Right lobe of liver (tissue), 6 donors: ENCODE measurements around the gene OR1I1. TPM values are rescaled to one million over a fixed set of nuclear protein-coding genes. Genes with fewer than 3 reads are reported as not detected.

Source experiments
- ATAC-seq, 4 donors: fragments of 200-7000 bp; cut with Tn5 transposase; one replicate each; pipeline ENCODE4 v1.9.1; 2020; ENCODE audit warnings: mild to moderate bottlenecking in 4 of 4, moderate library complexity in 4 of 4
- DNase-seq, 3 donors: peaks; one replicate each; pipeline ENCODE4 v3.0.0-alpha.2; 2020
- H3K27ac ChIP-seq, 3 donors: fragments of 200-600 bp; one replicate each; pipeline ENCODE4 v1.8.0; 2022
- H3K27me3 ChIP-seq, 2 donors: fragments of 200-600 bp; one replicate each; pipeline ENCODE4 v1.8.0; 2022
- H3K36me3 ChIP-seq, 4 donors: fragments of 200-600 bp; sonication (generic) in 1 of 4; one replicate each; pipeline versions ENCODE4 v1.5.1 to v1.8.0; 2017 to 2022; ENCODE audit warnings: control low read depth in 1 of 4
- H3K4me1 ChIP-seq, 4 donors: fragments of 200-600 bp; sonication (generic) in 1 of 4; one replicate each; pipeline versions ENCODE4 v1.5.1 to v1.8.0; 2017 to 2022; ENCODE audit warnings: control low read depth in 1 of 4
- H3K4me3 ChIP-seq, 3 donors: fragments of 200-600 bp; one replicate each; pipeline ENCODE4 v1.8.0; 2022
- H3K9me3 ChIP-seq, 4 donors: fragments of 200-600 bp; sonication (generic) in 1 of 4; one replicate each; pipeline versions ENCODE4 v1.5.1 to v1.8.0; 2017 to 2022; ENCODE audit warnings: control low read depth in 1 of 4
- POLR2A ChIP-seq: fragments of 450-650 bp; IDR thresholded peaks from one replicate; pipeline ENCODE4 v1.6.1; 2017; ENCODE audit warnings: antibody characterized with exemption, mild to moderate bottlenecking
- WGBS: methylation state at CpG from one replicate; pipeline ENCODE4 v1.1.6; 2018; ENCODE audit warnings: low coverage, low lambda C conversion rate; ENCODE audit not compliant: insufficient coverage; ENCODE audit errors: missing lambda C conversion rate; 5-methylcytosine and 5-hydroxymethylcytosine counted together
- intact Hi-C, 2 donors: fragments of 100-400 bp; cut with DNase I; formaldehyde crosslinking; loops; one replicate each; pipeline versions ENCODE4 v1.11.2 to v1.14.1; 2022
- total RNA-seq, 6 experiments: library from RNA; depleted of rRNA in 2 of 6; stranded (reverse); fragments of >200 nt in 2 of 6; fragmentation: NEBNext Ultra II Directional in 3 of 6; extraction: Animal tissue kit (Norgen Biotek cat#: 25700) in 3 of 6; gene quantifications; one replicate each; pipeline versions ENCODE4 v1.1.0 to v1.2.4, GENCODE V29; 2016 to 2023
- TF ChIP-seq, protein P1 (sequence below), 4 donors: fragments of 200-600 bp in 3 of 4; fragments of 450-650 bp in 1 of 4; IDR thresholded peaks; one replicate each; pipeline versions ENCODE4 v1.5.1 to v1.8.0; 2016 to 2022; ENCODE audit warnings: antibody characterized with exemption in 4 of 4, mild to moderate bottlenecking in 2 of 4
- donor health status: DM: no; HTN: yes; CAD: no.
- donor health status: DM: no; HTN: no; CAD: no.
- donor health status: DM: no; HTN: no; CAD: no.
- donor health status: DM: no; HTN: yes; CAD: no.
- donor health status: DM: no; HTN: yes; CAD: no.

OR1I1 gene
- total RNA-seq, 6 experiments from 2014 or later: not detected

DNA sequence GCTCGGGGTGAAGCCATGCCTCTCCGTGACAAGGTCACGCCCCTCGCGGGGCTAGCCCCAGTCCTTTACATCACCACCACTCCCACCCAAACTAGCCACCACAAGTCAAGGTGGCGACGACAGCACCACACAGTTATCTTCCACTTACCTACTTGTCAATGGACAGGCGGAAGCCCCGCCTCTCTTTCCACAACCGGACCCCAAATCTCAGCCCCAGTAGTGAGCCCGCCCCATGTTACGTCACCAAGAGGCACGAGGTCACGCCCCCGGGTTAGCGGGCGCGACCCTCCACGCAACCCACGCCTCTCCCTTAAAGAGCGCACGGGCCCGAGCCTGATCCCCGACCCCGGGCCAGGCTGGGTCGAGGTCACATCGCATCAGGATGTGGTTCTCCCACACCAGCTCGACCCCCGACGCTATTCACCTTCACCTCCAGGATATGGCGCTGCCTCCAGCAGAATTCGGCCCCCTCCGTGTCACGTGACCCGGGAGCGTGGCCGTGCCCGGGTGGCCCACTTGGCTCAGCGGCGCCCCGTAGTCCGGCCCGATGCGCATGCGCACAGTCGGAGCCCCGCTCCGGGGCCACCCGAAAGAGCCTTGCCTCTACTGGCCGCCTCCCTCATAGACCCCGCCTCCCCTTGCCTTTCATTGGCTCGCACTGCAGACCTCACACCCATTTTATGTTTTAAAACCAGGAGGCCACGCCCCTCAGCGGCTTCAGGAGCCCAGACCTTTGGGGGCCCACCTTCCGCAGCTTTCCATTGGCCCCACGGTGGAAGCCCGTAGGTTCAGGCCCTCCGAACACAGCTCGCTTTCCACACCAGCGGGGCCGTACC is 43.4 kb downstream of the OR1I1 start:
- Histone ChIP-seq H3K9me3 (no peaks in the 10 kb centered on the region), H3K36me3 (peaks cover 0 to 18% (median 9%) of the 10 kb centered on the region in 4 donors), H3K4me1 (peaks cover 0 to 17% (median 0%) of the 10 kb centered on the region in 4 donors), H3K4me3 (peak overlapping the region; percentile 65 to 83 (median 72)), H3K27ac (peak overlapping the region; percentile 85 to 94 (median 91)), H3K27me3 (no peaks in the 10 kb centered on the region)
- intact Hi-C loops: no loop called here
- TF ChIP-seq POLR2A: peak; percentile 51
- TF ChIP-seq, protein P1, sequence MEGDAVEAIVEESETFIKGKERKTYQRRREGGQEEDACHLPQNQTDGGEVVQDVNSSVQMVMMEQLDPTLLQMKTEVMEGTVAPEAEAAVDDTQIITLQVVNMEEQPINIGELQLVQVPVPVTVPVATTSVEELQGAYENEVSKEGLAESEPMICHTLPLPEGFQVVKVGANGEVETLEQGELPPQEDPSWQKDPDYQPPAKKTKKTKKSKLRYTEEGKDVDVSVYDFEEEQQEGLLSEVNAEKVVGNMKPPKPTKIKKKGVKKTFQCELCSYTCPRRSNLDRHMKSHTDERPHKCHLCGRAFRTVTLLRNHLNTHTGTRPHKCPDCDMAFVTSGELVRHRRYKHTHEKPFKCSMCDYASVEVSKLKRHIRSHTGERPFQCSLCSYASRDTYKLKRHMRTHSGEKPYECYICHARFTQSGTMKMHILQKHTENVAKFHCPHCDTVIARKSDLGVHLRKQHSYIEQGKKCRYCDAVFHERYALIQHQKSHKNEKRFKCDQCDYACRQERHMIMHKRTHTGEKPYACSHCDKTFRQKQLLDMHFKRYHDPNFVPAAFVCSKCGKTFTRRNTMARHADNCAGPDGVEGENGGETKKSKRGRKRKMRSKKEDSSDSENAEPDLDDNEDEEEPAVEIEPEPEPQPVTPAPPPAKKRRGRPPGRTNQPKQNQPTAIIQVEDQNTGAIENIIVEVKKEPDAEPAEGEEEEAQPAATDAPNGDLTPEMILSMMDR (IDR thresholded peaks at IDR 0.05): peak in 1 of 4 donors; percentile 4
- ATAC-seq: peak; percentile 89 to 90 (median 90)
- peak; percentile 98 to 99 (median 98) for DNase-seq
- WGBS: 2% methylated on average over 29 of the region's 61 CpGs

DNA sequence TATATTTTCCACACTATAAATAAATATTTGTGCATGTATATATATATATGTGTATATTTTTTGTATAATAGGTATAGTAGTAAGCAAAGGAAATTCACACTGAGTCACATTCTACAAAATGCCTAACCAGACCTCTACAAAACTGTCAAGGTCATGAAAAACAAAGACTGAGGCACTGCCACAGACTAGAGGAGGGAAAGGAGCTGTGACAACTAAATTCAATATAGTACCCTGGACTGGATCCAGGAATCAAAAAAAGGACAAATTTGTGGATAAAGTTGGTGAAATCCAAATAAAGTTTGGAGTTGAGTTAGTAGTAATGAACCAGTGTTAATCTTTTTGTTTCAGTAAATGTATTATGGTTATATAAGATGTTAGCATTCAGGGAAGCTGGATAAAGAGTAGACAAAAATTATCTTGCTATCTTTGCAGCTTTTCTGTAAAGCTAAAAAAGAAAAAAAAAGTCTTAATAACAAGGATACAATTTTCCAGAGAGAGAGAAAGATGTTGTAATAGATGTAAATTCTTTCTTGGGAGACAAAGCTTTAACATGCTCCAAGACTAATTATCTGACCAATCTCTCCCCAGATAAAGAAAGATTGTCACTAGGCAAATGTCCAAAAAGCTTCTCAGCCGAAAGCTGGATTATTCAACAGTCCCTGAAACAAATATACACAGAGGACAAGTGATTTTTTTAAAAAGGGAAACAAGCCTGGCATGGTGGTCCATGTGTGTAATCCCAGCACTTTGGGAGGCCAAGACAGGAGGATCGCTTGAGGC is 44.3 kb downstream of the OR1I1 start:
- H3K27ac ChIP-seq: peak overlapping the region in 2 of 3 donors; percentile 30 to 85
- peak overlapping the region; percentile 65 to 83 (median 72) for H3K4me3 ChIP-seq
- no peak for ATAC-seq
- intact Hi-C loops: no loop called here
- peaks cover 0 to 17% (median 0%) of the 10 kb centered on the region in 4 donors for H3K4me1 ChIP-seq
- H3K27me3 ChIP-seq: no peaks in the 10 kb centered on the region
- 43% methylated on average over 1 of the region's 2 CpGs for WGBS
- no peak for DNase-seq
- H3K36me3 ChIP-seq: peaks cover 0 to 11% (median 4%) of the 10 kb centered on the region in 4 donors
- no peak for TF ChIP-seq POLR2A
- TF ChIP-seq, protein P1 (IDR thresholded peaks at IDR 0.05): no peak
- H3K9me3 ChIP-seq: no peaks in the 10 kb centered on the region

DNA sequence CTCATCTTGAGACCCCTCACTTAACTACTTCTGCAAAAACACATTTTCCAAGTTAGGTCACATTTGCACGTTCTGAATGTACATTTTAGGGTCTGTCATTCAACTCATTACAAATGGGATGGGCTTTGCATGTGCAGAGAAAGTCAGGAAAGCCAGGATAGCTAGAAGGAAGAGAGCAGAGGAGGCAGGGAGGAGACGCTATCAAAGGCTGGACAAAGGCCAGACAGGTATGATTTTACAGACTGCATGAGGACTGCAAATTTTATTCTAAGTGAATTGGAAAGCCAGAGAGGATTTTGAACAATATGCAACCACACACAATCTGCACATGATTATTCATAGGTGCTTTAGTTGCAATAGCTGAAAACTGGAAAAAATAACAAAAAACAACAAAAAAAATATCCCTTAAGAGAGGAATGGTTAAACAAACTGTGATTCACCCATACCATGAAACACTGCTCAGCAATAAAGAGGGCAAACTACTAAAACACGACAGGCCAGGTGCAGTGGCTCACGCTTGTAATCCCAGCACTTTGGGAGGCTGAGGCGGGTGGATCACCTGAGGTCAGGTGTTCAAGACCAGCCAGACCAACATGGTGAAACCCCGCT is 46.3 kb downstream of the OR1I1 start:
- DNase-seq (peak in 1 of 3 donors; percentile 6), ATAC-seq (no peak)
- no peak for TF ChIP-seq POLR2A
- TF ChIP-seq, protein P1 (IDR thresholded peaks at IDR 0.05): no peak
- intact Hi-C loops: no loop called here
- Histone ChIP-seq H3K9me3 (no peaks in the 10 kb centered on the region), H3K36me3 (no peaks in the 10 kb centered on the region), H3K4me1 (peaks cover 0 to 17% (median 0%) of the 10 kb centered on the region in 4 donors), H3K4me3 (no peak overlapping the region), H3K27ac (no peak overlapping the region), H3K27me3 (no peaks in the 10 kb centered on the region)
- 58% methylated on average over 2 of the region's 6 CpGs for WGBS

DNA sequence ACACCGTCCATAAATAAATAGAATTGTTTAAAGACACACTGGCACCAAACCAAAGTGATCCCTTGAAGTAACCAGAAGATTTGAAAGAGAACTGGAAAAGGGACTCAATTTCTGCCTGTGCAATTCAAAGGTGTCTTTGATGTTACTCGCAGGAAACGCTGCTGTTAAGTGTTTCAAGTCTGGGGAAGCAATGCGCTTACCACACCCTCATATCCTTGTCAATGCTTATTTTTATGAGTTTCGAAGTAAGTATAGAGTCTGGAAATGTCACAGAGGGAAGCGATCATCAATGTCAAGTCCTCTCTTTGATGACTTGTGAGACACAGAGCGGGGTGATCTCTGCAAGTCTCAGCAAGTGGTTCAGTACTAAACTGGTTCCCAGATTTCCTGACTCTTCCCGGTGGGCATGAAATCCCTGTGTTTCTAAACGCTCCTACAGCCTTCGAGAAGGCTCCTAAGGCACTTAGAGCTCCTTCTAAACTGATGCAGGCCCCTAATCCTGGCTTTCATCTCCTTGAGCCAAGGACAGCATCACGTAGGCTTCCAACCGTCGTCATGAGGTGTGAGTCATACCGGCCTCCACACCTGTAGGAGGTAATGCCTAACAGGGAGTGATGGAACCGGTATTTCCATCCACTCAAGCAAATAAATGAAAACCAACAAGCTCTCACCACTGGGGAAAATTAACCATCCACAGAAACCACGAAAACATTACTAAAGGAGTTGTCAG is 48.0 kb downstream of the OR1I1 start:
- H3K9me3 ChIP-seq: no peaks in the 10 kb centered on the region
- intact Hi-C loops: no loop called here
- DNase-seq: peak in 1 of 3 donors; percentile 11

More for the DNA sequence above, 48.0 kb downstream of the OR1I1 start:
- TF ChIP-seq, protein P1 (IDR thresholded peaks at IDR 0.05): no peak
- no peak for TF ChIP-seq POLR2A
- Histone ChIP-seq H3K27me3 (no peaks in the 10 kb centered on the region), H3K4me1 (peaks cover 0 to 6% (median 0%) of the 10 kb centered on the region in 4 donors), H3K36me3 (no peaks in the 10 kb centered on the region), H3K27ac (no peak overlapping the region), H3K4me3 (no peak overlapping the region)
- ATAC-seq: no peak
- 57% methylated on average over 15 of the region's 16 CpGs for WGBS
